Hepatic stellate cell (primary cell): Measurements from ENCODE around the gene SAPCD1.
"Not testable (repeated sequence)": the region's sequence is repeated elsewhere in the genome, so short reads cannot be mapped to it uniquely, and the experiment has no call there.

Experiments used
- DNase-seq: peaks from one replicate; pipeline ENCODE4 v3.0.0; 2011; ENCODE audit warnings: low spot score

The SAPCD1 gene

GRCh38 chr6:31801031-31801927 lies 38.8 kb downstream of the SAPCD1 start:
- DNase-seq = not testable (repeated sequence)

DNA sequence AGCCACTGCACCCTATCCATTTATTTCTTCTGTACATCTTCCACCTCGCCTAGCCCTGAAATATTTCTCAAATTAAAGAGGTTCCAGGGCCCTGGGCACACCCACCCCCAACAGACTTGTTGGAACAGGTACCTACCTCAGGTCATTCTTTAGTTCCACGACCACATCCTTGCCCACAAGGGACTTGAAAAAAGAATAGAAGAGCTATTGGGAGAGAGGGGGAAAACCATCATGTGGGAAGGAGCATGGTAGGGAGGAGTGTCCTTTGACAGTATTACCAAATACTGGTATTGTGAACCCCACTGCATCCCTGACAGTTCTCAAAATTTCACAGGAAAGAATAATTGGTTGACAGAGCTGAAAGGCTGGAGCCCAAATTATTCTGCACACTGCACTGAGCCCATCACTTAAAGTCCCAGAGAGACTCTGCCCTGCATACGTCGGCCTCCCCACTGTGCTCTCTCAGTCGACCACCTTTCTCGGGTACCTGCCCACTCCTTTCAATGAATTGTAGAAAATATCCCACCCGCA lies 43.5 kb downstream of the SAPCD1 start:
- no peak for DNase-seq

DNA sequence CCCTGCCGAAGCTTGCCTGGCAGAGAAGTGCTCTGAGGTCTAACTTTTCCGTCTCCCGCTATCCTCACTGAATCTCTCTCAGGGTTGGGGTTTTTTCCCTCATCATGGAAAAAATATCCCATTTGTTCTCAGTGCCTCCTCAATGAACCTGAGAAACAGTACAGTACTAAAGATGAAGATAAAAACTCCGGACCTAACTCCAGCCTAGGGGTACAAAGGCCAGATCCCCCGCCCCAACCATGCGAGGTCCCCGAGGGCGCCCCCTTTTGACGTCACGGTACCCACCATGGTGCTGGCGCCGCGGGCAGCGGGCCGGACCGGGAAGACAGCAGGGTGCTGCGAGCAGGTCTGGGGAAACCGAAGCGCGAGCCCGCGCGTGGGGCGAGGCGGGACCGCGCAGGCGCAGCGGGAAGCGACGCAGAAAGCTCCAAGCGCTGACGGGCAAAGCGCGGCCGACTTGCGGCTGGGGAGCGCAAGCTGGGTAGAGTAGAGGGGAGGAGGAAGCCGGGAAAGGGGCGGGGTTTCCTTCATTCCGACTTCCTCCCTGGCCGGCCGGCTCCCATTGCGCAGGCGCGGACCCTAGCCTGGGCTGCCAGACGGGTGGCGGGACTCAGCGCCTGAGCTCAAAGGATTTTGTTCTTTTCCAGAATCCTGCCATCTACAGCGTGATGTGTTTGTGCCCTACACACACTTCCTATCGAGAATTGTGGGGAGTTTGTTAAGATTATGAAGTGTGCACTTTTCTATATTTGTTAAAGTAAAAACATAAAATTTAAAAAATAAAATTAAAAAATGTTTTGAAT lies 44.2 kb downstream of the SAPCD1 start, which contains the start of gene LSM2:
TSS of gene LSM2 (minus strand) at position 497 of the 803 bp plus-strand sequence. CDS start at position 288, 209 bp downstream.
- DNase-seq = peak; percentile 99

- DNase-seq = not testable (repeated sequence)
Measured at GRCh38 chr6:31808599-31808998, 46.1 kb downstream of the SAPCD1 start.

GRCh38 chr6:31811645-31812044 lies 49.2 kb downstream of the SAPCD1 start:
- no peak for DNase-seq

DNA sequence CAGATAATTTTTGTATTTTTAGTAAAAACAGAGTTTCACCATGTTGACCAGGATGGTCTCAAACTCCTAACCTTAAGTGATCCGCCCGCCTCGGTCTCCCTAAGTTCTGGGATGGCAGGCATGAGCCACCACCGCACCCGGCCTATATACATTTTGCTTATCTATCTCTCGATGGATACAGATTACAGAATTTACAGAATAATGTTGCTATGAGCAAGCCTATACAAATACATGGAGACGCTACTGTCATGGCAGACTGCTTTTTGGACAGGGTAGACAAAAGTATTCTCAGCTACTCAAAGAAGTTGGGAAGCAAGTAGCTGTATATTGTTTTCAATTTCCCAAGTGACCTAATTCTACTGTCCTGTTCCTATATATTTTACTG lies 51.0 kb downstream of the SAPCD1 start:
- DNase-seq = no peak
